WTC11 (cell line): ENCODE data around the gene TFPT. TPM values are rescaled to one million over a fixed set of nuclear protein-coding genes. Genes with fewer than 3 reads are reported as not detected.

Source experiments
- ATAC-seq: fragments of 200-7000 bp; cut with Tn5 transposase; 2 replicates; pipeline ENCODE4 v1.10.0; 2021; ENCODE audit warnings: mild to moderate bottlenecking, moderate library complexity
- CTCF ChIA-PET: fragments of 300-600 bp; sonication (Branson Sonifier 250); formaldehyde crosslinking; loops from one replicate; lab custom pipeline; 2021; ENCODE audit warnings: antibody characterized with exemption; lab: Charles Lee
- POLR2A ChIA-PET: fragments of 350-600 bp; sonication (Branson Sonifier 250); formaldehyde crosslinking; loops from one replicate; lab custom pipeline; 2021; ENCODE audit warnings: antibody characterized with exemption; lab: Charles Lee
- DNase-seq: peaks from one replicate; pipeline ENCODE4 v3.0.0; 2021; ENCODE audit warnings: low spot score
- H3K27ac Mint-ChIP-seq: 2 replicates; pipeline ENCODE4 v1.8.0; 2021; ENCODE audit warnings: mixed read lengths
- H3K27me3 Mint-ChIP-seq: 2 replicates; pipeline ENCODE4 v1.8.0; 2021; ENCODE audit warnings: low read depth, mild to moderate bottlenecking, moderate library complexity, mixed read lengths
- H3K36me3 Mint-ChIP-seq: 2 replicates; pipeline ENCODE4 v1.8.0; 2021; ENCODE audit warnings: mixed read lengths
- H3K4me1 Mint-ChIP-seq: 2 replicates; pipeline ENCODE4 v1.8.0; 2022; ENCODE audit warnings: mixed read lengths
- H3K4me3 Mint-ChIP-seq: 2 replicates; pipeline ENCODE4 v1.8.0; 2021; ENCODE audit warnings: mild to moderate bottlenecking, moderate library complexity, mixed read lengths
- H3K9me3 Mint-ChIP-seq: 2 replicates; pipeline ENCODE4 v1.8.0; 2021; ENCODE audit warnings: mixed read lengths
- ESRRA ChIP-seq: sonication (generic); formaldehyde crosslinking; IDR thresholded peaks from 2 replicates; pipeline ENCODE4 v1.8.1; 2022; ENCODE audit warnings: mild to moderate bottlenecking, missing genetic modification reagents, borderline replicate concordance
- FOXK1 ChIP-seq: sonication (generic); formaldehyde crosslinking; IDR thresholded peaks from 2 replicates; pipeline ENCODE4 v1.8.0; 2022; ENCODE audit warnings: mild to moderate bottlenecking, moderate library complexity, missing genetic modification reagents
- HMGA2 ChIP-seq: fragments of 250-450 bp; sonication (Bioruptor Pico); IDR thresholded peaks from 2 replicates; pipeline ENCODE4 v1.4.0; 2021; ENCODE audit warnings: mild to moderate bottlenecking, moderate library complexity
- IRF2 ChIP-seq: sonication (generic); formaldehyde crosslinking; IDR thresholded peaks from 2 replicates; pipeline ENCODE4 v1.8.0; 2022; ENCODE audit warnings: low read depth, missing genetic modification reagents, borderline replicate concordance
- JUN ChIP-seq: sonication (generic); formaldehyde crosslinking; IDR thresholded peaks from 2 replicates; pipeline ENCODE4 v1.8.0; 2023; ENCODE audit warnings: mild to moderate bottlenecking, missing genetic modification reagents
- MYBL2 ChIP-seq: sonication (generic); formaldehyde crosslinking; IDR thresholded peaks from 2 replicates; pipeline ENCODE4 v1.8.1; 2023; ENCODE audit warnings: mild to moderate bottlenecking, moderate library complexity, missing genetic modification reagents
- NR3C1 ChIP-seq: sonication (generic); formaldehyde crosslinking; conservative IDR thresholded peaks from 2 replicates; pipeline ENCODE4 v1.8.1; 2023; ENCODE audit warnings: low read depth, mild to moderate bottlenecking, missing genetic modification reagents
- SMAD3 ChIP-seq: sonication (generic); formaldehyde crosslinking; IDR thresholded peaks from 2 replicates; pipeline ENCODE4 v1.8.0; 2022; ENCODE audit warnings: missing genetic modification reagents, mild to moderate bottlenecking, borderline replicate concordance
- TEAD1 ChIP-seq: sonication (generic); formaldehyde crosslinking; IDR thresholded peaks from 2 replicates; pipeline ENCODE4 v1.8.0; 2022; ENCODE audit warnings: mild to moderate bottlenecking, missing genetic modification reagents
- TEAD4 ChIP-seq: sonication (generic); formaldehyde crosslinking; IDR thresholded peaks from 2 replicates; pipeline ENCODE4 v1.8.0; 2022; ENCODE audit warnings: mild to moderate bottlenecking, missing genetic modification reagents
- TP53 ChIP-seq: sonication (generic); formaldehyde crosslinking; IDR thresholded peaks from 2 replicates; pipeline ENCODE4 v1.8.1; 2023; ENCODE audit warnings: mild to moderate bottlenecking, missing genetic modification reagents
- ZBTB21 ChIP-seq: sonication (generic); formaldehyde crosslinking; IDR thresholded peaks from 2 replicates; pipeline ENCODE4 v1.8.1; 2023; ENCODE audit warnings: mild to moderate bottlenecking, missing genetic modification reagents, borderline replicate concordance
- ZNF232 ChIP-seq: sonication (generic); formaldehyde crosslinking; IDR thresholded peaks from 2 replicates; pipeline ENCODE4 v1.8.0; 2022; ENCODE audit warnings: mild to moderate bottlenecking, missing genetic modification reagents
- ZNF263 ChIP-seq: sonication (generic); formaldehyde crosslinking; IDR thresholded peaks from 2 replicates; pipeline ENCODE4 v1.8.1; 2022; ENCODE audit warnings: low read depth, mild to moderate bottlenecking, moderate library complexity, missing genetic modification reagents
- total RNA-seq: library from RNA; stranded (reverse); gene quantifications from 3 replicates; pipeline ENCODE4 v1.2.3, GENCODE V29; 2021
- TF ChIP-seq, protein P1 (sequence below): sonication (generic); formaldehyde crosslinking; IDR thresholded peaks from 2 replicates; pipeline ENCODE4 v1.8.0; 2022; ENCODE audit warnings: mild to moderate bottlenecking, missing genetic modification reagents
- TF ChIP-seq, protein P2 (sequence below): sonication (generic); formaldehyde crosslinking; IDR thresholded peaks from 2 replicates; pipeline ENCODE4 v1.8.0; 2022; ENCODE audit warnings: missing genetic modification reagents
- TF ChIP-seq, protein P3 (sequence below): sonication (generic); formaldehyde crosslinking; IDR thresholded peaks from 2 replicates; pipeline ENCODE4 v1.8.1; 2022; ENCODE audit warnings: low read depth, mild to moderate bottlenecking, moderate library complexity, missing genetic modification reagents, borderline replicate concordance
- TF ChIP-seq, protein P4 (sequence below): sonication (generic); formaldehyde crosslinking; IDR thresholded peaks from 2 replicates; pipeline ENCODE4 v1.8.1; 2023; ENCODE audit warnings: mild to moderate bottlenecking, missing genetic modification reagents, moderate library complexity
- TF ChIP-seq, protein P5 (sequence below): sonication (generic); formaldehyde crosslinking; IDR thresholded peaks from 2 replicates; pipeline ENCODE4 v1.8.0; 2022; ENCODE audit warnings: mild to moderate bottlenecking, missing genetic modification reagents
- TF ChIP-seq, protein P6 (sequence below): sonication (generic); formaldehyde crosslinking; IDR thresholded peaks from 2 replicates; pipeline ENCODE4 v1.8.0; 2022; ENCODE audit warnings: mild to moderate bottlenecking, missing genetic modification reagents

The TFPT gene
- total RNA-seq, 1 experiment from 2014 or later, result 24.6 TPM

DNA sequence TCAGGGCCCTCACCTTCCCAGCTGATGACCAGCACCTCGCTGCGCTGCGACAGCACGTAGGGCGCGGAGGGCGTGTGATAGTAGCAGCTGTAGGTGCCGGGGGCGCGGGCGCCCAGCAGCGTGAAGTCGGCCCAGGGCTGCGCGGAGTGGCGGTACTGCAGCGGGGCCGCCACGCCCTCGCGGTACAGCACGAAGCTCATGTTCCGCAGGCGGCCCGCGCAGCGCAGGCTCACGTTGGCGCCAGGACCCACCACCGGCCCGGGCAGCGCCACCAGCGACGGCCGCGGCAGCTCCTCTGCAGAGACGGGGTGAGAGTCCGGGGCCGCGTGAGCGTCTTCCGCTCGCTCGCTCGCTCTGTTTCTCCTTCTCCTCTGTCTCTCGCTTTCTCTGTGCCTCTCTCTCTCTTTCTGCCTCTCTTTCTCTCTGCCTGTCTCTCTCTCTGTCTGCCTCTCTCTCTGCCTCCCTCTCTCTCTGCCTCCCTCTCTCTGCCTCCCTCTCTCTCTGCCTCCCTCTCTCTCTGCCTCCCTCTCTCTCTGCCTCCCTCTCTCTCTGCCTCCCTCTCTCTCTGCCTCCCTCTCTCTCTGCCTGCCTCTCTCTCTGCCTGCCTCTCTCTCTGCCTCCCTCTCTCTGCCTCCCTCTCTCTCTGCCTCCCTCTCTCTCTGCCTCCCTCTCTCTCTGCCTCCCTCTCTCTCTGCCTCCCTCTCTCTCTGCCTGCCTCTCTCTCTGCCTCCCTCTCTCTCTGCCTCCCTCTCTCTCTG, 19.4 kb downstream of the TFPT start (continued):
- TF ChIP-seq, protein P1, sequence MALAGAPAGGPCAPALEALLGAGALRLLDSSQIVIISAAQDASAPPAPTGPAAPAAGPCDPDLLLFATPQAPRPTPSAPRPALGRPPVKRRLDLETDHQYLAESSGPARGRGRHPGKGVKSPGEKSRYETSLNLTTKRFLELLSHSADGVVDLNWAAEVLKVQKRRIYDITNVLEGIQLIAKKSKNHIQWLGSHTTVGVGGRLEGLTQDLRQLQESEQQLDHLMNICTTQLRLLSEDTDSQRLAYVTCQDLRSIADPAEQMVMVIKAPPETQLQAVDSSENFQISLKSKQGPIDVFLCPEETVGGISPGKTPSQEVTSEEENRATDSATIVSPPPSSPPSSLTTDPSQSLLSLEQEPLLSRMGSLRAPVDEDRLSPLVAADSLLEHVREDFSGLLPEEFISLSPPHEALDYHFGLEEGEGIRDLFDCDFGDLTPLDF (CRISPR knock-in tag), result peak; percentile 67; the same call in 1 of the 2 replicates
- TF ChIP-seq, protein P2, sequence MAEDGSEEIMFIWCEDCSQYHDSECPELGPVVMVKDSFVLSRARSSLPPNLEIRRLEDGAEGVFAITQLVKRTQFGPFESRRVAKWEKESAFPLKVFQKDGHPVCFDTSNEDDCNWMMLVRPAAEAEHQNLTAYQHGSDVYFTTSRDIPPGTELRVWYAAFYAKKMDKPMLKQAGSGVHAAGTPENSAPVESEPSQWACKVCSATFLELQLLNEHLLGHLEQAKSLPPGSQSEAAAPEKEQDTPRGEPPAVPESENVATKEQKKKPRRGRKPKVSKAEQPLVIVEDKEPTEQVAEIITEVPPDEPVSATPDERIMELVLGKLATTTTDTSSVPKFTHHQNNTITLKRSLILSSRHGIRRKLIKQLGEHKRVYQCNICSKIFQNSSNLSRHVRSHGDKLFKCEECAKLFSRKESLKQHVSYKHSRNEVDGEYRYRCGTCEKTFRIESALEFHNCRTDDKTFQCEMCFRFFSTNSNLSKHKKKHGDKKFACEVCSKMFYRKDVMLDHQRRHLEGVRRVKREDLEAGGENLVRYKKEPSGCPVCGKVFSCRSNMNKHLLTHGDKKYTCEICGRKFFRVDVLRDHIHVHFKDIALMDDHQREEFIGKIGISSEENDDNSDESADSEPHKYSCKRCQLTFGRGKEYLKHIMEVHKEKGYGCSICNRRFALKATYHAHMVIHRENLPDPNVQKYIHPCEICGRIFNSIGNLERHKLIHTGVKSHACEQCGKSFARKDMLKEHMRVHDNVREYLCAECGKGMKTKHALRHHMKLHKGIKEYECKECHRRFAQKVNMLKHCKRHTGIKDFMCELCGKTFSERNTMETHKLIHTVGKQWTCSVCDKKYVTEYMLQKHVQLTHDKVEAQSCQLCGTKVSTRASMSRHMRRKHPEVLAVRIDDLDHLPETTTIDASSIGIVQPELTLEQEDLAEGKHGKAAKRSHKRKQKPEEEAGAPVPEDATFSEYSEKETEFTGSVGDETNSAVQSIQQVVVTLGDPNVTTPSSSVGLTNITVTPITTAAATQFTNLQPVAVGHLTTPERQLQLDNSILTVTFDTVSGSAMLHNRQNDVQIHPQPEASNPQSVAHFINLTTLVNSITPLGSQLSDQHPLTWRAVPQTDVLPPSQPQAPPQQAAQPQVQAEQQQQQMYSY (CRISPR knock-in tag), result peak; percentile 48; the same call in 1 of the 2 replicates
- 0 out of 2 replicates have a peak, but pooled peaks have one; percentile 37 for TF ChIP-seq FOXK1 (CRISPR knock-in tag)
- TF ChIP-seq SMAD3 (CRISPR knock-in tag), result peak; percentile 69; the same call in 1 of the 2 replicates
- TF ChIP-seq, protein P3, sequence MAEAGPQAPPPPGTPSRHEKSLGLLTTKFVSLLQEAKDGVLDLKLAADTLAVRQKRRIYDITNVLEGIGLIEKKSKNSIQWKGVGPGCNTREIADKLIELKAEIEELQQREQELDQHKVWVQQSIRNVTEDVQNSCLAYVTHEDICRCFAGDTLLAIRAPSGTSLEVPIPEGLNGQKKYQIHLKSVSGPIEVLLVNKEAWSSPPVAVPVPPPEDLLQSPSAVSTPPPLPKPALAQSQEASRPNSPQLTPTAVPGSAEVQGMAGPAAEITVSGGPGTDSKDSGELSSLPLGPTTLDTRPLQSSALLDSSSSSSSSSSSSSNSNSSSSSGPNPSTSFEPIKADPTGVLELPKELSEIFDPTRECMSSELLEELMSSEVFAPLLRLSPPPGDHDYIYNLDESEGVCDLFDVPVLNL (CRISPR knock-in tag), result peak; percentile 58; the same call in 1 of the 2 replicates
- TF ChIP-seq, protein P4, sequence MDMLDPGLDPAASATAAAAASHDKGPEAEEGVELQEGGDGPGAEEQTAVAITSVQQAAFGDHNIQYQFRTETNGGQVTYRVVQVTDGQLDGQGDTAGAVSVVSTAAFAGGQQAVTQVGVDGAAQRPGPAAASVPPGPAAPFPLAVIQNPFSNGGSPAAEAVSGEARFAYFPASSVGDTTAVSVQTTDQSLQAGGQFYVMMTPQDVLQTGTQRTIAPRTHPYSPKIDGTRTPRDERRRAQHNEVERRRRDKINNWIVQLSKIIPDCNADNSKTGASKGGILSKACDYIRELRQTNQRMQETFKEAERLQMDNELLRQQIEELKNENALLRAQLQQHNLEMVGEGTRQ (CRISPR knock-in tag), result peak; percentile 9; the same call in 1 of the 2 replicates
- peak; percentile 75; the same call in 1 of the 2 replicates for TF ChIP-seq JUN (CRISPR knock-in tag)
- peak; percentile 81; the same call in 1 of the 2 replicates for TF ChIP-seq ZNF232 (CRISPR knock-in tag)
- peak; percentile 86; the same call in 1 of the 2 replicates for TF ChIP-seq ESRRA (CRISPR knock-in tag)
- TF ChIP-seq, protein P5, sequence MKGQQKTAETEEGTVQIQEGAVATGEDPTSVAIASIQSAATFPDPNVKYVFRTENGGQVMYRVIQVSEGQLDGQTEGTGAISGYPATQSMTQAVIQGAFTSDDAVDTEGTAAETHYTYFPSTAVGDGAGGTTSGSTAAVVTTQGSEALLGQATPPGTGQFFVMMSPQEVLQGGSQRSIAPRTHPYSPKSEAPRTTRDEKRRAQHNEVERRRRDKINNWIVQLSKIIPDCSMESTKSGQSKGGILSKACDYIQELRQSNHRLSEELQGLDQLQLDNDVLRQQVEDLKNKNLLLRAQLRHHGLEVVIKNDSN, result peak; percentile 70
- peak; percentile 84 for TF ChIP-seq MYBL2 (CRISPR knock-in tag)
- TF ChIP-seq TP53 (CRISPR knock-in tag), result peak; percentile 77; the same call in 1 of the 2 replicates
- TF ChIP-seq TEAD4 (CRISPR knock-in tag), result peak; percentile 81; the same call in 1 of the 2 replicates
- TF ChIP-seq IRF2, result peak; percentile 42; the same call in 1 of the 2 replicates

DNA sequence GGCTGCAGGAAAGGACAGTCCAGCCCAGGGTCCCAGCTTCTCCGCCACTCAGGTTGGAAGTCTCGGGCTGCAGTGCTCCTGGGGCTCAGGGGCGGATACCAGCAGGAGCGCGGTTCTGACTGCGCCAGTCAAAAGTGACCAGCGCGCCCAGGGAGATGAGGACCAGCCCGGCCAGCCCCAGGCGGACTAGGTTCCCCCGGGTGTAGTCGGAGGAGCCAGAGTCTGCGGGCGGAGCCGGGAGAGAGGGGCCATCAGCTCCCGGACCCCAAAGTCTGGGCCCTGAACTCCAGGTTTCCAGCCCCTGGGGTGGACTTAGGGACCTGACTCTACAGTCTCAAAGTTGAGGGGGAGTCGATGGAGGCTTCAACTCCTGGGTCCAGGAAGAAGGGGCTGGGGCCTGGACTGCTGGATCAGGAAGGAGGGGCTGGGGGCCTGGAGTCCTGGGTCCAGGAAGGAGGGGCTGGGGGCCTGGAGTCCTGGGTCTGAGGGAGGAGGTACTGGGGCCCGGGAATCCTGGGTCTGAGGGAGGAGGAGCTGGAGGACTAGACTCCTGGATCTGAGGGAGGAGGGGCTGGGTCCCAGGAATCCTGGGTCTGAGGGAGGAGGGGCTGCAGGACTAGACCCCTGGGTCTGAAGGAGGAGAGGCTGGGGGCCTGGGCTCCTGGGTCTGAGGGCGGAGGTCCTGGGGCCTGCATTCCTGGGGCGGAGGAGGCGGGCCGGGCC, 20.2 kb downstream of the TFPT start:
- Mint-ChIP-seq H3K27me3 (peaks cover 34% of the 10 kb centered on the region), H3K27ac (no peak overlapping the region), H3K4me1 (peaks cover 5% of the 10 kb centered on the region), H3K36me3 (no peaks in the 10 kb centered on the region; the same call in 1 of the 2 replicates), H3K9me3 (peaks cover 3% of the 10 kb centered on the region; the same call in 1 of the 2 replicates), H3K4me3 (peak overlapping the region; percentile 77)
- ChIA-PET CTCF (interaction anchor here (0.6 to 3.9 kb wide), 18 partner anchors 8 to 852 kb away, joined by 3 to 68 read pairs (median 3); partner anchors contain the start of genes CNOT3 and NLRP7), POLR2A (interaction anchor here (0.6 to 1.3 kb wide), 3 partner anchors 78 to 153 kb away, joined by 3 read pairs; partner anchors contain the start of gene TMC4)
- no peak for DNase-seq
- no peak for ATAC-seq
- TF ChIP-seq, protein P6, sequence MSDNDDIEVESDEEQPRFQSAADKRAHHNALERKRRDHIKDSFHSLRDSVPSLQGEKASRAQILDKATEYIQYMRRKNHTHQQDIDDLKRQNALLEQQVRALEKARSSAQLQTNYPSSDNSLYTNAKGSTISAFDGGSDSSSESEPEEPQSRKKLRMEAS, result no peak
- no peak for TF ChIP-seq ZBTB21 (CRISPR knock-in tag)
- TF ChIP-seq TEAD1 (CRISPR knock-in tag), result no peak
- TF ChIP-seq HMGA2 (CRISPR knock-in tag), result no peak
- TF ChIP-seq ZNF263, result peak; percentile 90
- no peak for TF ChIP-seq NR3C1 (CRISPR knock-in tag)
